Colonic mucosa (tissue), 4 donors: ENCODE measurements around the gene INPP5A. TPM values are rescaled to one million over a fixed set of nuclear protein-coding genes. Genes with fewer than 3 reads are reported as not detected.
"Not testable (repeated sequence)": the region's sequence is repeated elsewhere in the genome, so short reads cannot be mapped to it uniquely, and the experiment has no call there.

Experiments
- DNase-seq: peaks from one replicate; pipeline ENCODE4 v3.0.0-alpha.2; 2020
- H3K27ac ChIP-seq: fragments of 200-600 bp; one replicate; pipeline ENCODE4 v1.8.0; 2021
- H3K27me3 ChIP-seq: fragments of 200-600 bp; one replicate; pipeline ENCODE4 v1.8.0; 2021
- H3K36me3 ChIP-seq: fragments of 200-600 bp; one replicate; pipeline ENCODE4 v1.8.0; 2021
- H3K4me1 ChIP-seq: fragments of 200-600 bp; one replicate; pipeline ENCODE4 v1.8.0; 2021; ENCODE audit warnings: mild to moderate bottlenecking
- H3K4me3 ChIP-seq: fragments of 200-600 bp; one replicate; pipeline ENCODE4 v1.8.0; 2021
- H3K9ac ChIP-seq, 2 donors: one replicate each; pipeline ENCODE4 v1.7.0; 2013; ENCODE audit warnings: control low read depth in 2 of 2, low read depth in 2 of 2, low read length in 2 of 2
- H3K9me3 ChIP-seq: fragments of 200-600 bp; one replicate; pipeline ENCODE4 v1.8.0; 2021
- intact Hi-C: fragments of 100-400 bp; cut with DNase I; formaldehyde crosslinking; loops from one replicate; pipeline ENCODE4 v1.14.1; 2022
- total RNA-seq, 2 donors: library from RNA; stranded (reverse); fragmentation: NEBNext Ultra II Directional in 1 of 2; extraction: Animal tissue kit (Norgen Biotek cat#: 25700) in 1 of 2; gene quantifications; one replicate each; pipeline ENCODE4 v1.2.1, GENCODE V29; 2021
- TF ChIP-seq, protein P1 (sequence below): fragments of 200-600 bp; IDR thresholded peaks from one replicate; pipeline ENCODE4 v1.8.0; 2022; ENCODE audit warnings: antibody characterized with exemption, mild to moderate bottlenecking
- donor health status: healthy.
- donor health status: DM: no; HTN: no; CAD: no.
- donor health status: DM: no; HTN: no; CAD: no.

Gene INPP5A
- total RNA-seq, 2 donors from 2014 or later: 29.9 to 41.5 TPM

DNA sequence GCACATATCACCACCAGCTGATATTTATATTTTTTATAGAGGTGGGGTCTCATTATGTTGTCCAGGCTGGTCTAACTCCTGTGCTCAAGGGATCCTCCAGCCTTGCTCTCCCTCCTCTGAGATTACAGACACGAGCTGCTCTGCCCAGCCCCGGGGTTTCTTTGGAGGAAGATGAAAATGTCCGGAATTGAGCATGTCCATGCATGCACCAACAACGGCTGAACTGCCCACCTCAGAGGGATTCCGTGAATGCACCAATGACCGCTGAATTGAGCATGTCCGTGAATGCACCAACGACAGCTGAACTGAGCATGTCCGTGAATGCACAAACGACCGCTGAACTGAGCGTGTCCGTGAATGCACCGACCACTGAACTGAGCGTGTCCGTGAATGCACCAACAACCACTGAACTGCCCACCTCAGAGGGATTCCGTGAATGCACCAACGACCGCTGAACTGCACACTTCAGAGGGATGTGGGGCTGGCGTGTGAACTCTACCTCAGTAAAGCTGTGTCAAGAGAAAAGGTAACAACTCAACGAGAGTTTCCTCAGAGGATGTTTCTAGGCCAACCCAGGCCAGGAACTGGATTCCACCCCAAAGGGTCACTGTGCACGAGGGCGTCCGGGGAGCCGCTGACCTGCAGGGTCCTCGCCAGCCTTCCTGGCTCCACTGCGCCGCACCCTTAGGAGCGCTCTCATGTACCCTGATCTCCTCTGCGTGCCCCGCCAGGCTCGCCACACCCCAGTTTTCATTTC lies 34.9 kb upstream of the INPP5A start:
- Histone ChIP-seq H3K4me3 (no peak overlapping the region), H3K27me3 (no peaks in the 10 kb centered on the region), H3K27ac (no peak overlapping the region), H3K9me3 (no peaks in the 10 kb centered on the region), H3K36me3 (no peaks in the 10 kb centered on the region), H3K9ac (no peak overlapping the region), H3K4me1 (no peaks in the 10 kb centered on the region)
- no peak for DNase-seq
- TF ChIP-seq, protein P1, sequence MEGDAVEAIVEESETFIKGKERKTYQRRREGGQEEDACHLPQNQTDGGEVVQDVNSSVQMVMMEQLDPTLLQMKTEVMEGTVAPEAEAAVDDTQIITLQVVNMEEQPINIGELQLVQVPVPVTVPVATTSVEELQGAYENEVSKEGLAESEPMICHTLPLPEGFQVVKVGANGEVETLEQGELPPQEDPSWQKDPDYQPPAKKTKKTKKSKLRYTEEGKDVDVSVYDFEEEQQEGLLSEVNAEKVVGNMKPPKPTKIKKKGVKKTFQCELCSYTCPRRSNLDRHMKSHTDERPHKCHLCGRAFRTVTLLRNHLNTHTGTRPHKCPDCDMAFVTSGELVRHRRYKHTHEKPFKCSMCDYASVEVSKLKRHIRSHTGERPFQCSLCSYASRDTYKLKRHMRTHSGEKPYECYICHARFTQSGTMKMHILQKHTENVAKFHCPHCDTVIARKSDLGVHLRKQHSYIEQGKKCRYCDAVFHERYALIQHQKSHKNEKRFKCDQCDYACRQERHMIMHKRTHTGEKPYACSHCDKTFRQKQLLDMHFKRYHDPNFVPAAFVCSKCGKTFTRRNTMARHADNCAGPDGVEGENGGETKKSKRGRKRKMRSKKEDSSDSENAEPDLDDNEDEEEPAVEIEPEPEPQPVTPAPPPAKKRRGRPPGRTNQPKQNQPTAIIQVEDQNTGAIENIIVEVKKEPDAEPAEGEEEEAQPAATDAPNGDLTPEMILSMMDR: no peak
- intact Hi-C loops: no loop called here

DNA sequence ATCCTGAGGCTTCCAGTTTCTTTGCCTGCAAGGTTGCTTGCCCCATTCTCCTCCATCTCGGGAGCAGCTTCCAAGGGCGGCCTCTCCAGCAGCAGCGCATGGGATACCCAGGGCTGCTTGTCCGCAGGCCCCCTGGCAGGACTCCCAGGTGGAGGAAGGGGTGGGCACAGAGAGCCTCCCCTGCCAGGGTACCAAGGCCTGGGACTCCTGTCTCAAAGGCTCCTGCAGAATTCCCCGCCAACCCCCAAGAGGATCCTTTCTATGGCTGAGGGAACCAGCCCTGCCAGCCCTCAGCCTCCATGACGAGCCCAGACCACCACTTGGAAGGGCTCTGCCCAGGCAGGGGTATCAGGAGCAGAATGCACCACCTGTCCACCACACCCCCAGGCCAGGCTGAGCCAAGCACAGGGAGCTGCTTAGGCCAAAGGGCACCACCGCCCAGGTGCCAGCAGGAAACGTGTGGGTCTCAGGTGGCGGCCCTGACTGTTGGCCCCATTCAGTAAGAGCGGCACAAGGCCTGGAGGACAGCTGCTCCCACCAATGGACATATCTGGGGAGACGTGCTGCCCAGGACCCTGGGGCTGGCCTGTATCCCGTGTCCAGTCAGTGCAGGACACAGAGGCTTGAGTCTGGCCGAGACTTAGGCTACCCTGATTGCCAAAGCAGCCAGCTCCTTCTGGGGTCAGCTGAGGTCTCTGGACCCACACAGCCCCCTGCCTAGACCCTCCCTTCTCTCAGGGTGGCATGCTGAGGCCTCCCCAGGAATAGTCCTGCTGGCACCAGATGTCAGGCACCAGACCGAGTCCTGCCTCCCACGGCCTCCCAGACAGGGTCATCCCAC lies 33.8 kb upstream of the INPP5A start:
- no peak for DNase-seq
- H3K4me3 ChIP-seq: no peak overlapping the region
- H3K9ac ChIP-seq: peak overlapping the region in 1 of 2 donors; percentile 12
- intact Hi-C loops: no loop called here
- H3K9me3 ChIP-seq: no peaks in the 10 kb centered on the region
- H3K36me3 ChIP-seq: no peaks in the 10 kb centered on the region
- H3K27ac ChIP-seq: no peak overlapping the region
- no peaks in the 10 kb centered on the region for H3K27me3 ChIP-seq
- TF ChIP-seq, protein P1: no peak
- no peaks in the 10 kb centered on the region for H3K4me1 ChIP-seq

DNA sequence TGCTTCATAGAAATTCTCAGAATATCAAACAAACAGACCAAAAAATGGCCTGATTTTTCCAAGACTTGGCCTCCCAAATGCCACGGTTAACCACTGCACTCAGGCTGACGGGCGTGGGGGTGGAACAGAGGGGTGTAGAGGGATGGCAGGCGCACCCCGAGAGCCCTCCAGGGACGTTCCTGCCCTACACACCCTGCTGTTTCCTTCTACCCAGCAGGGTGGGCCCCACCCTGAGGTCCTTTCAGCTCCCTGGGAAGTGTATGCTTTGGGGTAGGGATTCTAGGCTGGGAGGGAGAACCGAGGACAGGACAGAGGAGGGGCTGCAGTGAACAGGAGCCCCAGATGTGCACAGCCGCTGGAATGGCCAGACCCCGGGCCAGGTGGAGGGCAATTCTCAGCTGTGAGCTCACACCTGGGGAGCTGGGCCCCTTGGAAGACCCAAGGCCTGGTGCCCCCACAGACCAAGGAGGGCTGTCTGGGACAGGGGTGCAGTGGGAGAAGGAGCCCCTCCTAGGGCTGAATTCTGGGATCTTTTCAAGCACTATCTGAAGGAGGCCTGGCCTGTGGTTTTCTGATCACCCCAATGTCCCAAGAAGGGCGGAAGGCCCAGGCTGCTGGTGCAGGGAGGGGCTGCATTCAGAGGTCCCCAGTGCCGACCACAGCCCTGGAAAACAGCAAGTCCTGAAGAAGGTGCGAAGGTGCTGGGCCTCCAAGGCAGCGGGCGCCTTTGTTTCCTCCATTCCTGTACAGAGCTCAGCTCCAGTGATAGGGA lies 32.9 kb upstream of the INPP5A start:
- no peaks in the 10 kb centered on the region for H3K4me1 ChIP-seq
- H3K9me3 ChIP-seq: no peaks in the 10 kb centered on the region
- intact Hi-C loops: no loop called here
- TF ChIP-seq, protein P1: no peak
- H3K4me3 ChIP-seq: no peak overlapping the region
- no peak overlapping the region for H3K27ac ChIP-seq
- no peak overlapping the region for H3K9ac ChIP-seq
- H3K27me3 ChIP-seq: no peaks in the 10 kb centered on the region
- DNase-seq: no peak
- no peaks in the 10 kb centered on the region for H3K36me3 ChIP-seq

DNA sequence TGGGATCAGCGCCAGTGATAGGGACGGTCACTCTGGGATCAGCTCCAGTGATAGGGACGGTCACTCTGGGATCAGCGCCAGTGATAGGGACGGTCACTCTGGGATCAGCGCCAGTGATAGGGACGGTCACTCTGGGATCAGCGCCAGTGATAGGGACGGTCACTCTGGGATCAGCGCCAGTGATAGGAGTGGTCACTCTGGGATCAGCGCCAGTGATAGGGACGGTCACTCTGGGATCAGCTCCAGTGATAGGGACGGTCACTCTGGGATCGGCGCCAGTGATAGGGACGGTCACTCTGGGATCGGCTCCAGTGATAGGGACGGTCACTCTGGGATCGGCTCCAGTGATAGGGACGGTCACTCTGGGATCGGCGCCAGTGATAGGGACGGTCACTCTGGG lies 32.0 kb upstream of the INPP5A start:
- intact Hi-C loops: not testable (repeated sequence)

DNA sequence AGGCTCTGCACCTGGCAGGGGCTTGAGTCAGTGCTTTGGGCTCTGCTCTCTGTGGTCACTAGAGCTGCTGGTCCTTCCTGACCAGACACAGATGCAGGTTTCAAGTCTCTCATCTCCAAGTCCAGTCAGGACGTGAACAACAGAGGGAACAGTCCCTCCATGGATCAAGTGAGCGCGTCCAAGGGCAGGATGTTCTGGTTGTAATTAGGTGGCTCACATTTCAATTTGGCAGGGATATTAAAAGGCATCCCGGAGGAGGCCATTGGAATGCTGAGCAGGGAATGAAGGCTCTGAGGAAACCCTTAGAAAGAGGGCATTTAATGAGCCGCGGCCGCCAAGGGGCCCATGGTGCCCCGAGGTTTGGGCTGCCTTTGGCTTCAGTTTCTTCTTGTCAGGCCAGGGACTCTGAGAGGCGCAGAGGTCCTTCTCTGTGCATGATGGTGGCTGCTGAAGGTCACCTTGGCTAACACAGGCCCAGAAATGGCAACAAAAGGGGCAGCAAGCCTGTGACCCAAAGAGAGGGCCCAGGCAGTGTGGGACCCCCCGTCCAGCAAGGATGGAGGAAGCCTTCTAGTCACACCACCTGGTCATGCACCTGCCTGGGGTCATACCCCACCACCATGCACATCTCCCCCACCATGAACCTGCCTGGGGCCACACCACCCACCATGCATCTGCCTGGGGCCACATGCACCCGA lies 30.7 kb upstream of the INPP5A start:
- Histone ChIP-seq H3K27me3 (no peaks in the 10 kb centered on the region), H3K27ac (no peak overlapping the region), H3K36me3 (no peaks in the 10 kb centered on the region), H3K4me3 (no peak overlapping the region), H3K9ac (no peak overlapping the region), H3K9me3 (no peaks in the 10 kb centered on the region), H3K4me1 (no peaks in the 10 kb centered on the region)
- TF ChIP-seq, protein P1: no peak
- intact Hi-C loops: no loop called here
- DNase-seq: no peak

More for the DNA sequence above, 32.0 kb upstream of the INPP5A start:
- not testable (repeated sequence) for H3K27ac ChIP-seq, H3K27me3 ChIP-seq, H3K4me1 ChIP-seq, H3K4me3 ChIP-seq, H3K36me3 ChIP-seq, H3K9ac ChIP-seq, DNase-seq, H3K9me3 ChIP-seq
